Gastrocnemius medialis (tissue), 4 donors: ENCODE measurements around the gene BPHL.
"Not testable (repeated sequence)": the region's sequence is repeated elsewhere in the genome, so short reads cannot be mapped to it uniquely, and the experiment has no call there.

Experiments
- POLR2A ChIP-seq, 2 donors: fragments of 450-650 bp; IDR thresholded peaks; one replicate each; pipeline ENCODE4 v1.6.1; 2017; ENCODE audit warnings: antibody characterized with exemption in 2 of 2, mild to moderate bottlenecking in 2 of 2, moderate library complexity in 2 of 2
- TF ChIP-seq, protein P1 (sequence below), 5 experiments: fragments of 450-650 bp in 3 of 5; fragments of 200-600 bp in 2 of 5; sonication (generic) in 2 of 5; IDR thresholded peaks in 4 of 5; conservative IDR thresholded peaks in 1 of 5; 1 replicate in 4 of 5; 2 replicates in 1 of 5; pipeline ENCODE4 v1.5.1; 2016 to 2019; ENCODE audit warnings: antibody characterized with exemption in 5 of 5, mild to moderate bottlenecking in 3 of 5, moderate library complexity in 3 of 5

DNA sequence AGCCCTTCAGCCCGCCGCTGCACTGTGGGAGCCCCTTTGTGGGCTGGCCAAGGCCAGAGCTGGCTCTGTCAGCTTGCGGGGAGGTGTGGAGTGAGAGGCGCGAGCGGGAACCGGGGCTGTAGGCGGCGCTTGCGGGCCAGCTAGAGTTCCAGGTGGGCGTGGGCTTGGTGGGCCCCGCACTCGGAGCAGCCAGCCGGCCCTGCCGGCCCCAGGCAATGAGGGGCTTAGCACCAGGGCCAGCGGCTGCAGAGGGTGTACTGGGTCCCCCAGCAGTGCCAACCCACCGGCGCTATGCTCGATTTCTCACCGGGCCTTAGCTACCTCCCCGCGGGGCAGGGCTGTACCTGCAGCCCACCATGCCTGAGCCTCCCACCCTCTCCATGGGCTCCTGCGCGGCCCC is 52.2 kb downstream of the BPHL start:
- not testable (repeated sequence) for TF ChIP-seq POLR2A (IDR thresholded peaks at IDR 0.05)
- TF ChIP-seq, protein P1, sequence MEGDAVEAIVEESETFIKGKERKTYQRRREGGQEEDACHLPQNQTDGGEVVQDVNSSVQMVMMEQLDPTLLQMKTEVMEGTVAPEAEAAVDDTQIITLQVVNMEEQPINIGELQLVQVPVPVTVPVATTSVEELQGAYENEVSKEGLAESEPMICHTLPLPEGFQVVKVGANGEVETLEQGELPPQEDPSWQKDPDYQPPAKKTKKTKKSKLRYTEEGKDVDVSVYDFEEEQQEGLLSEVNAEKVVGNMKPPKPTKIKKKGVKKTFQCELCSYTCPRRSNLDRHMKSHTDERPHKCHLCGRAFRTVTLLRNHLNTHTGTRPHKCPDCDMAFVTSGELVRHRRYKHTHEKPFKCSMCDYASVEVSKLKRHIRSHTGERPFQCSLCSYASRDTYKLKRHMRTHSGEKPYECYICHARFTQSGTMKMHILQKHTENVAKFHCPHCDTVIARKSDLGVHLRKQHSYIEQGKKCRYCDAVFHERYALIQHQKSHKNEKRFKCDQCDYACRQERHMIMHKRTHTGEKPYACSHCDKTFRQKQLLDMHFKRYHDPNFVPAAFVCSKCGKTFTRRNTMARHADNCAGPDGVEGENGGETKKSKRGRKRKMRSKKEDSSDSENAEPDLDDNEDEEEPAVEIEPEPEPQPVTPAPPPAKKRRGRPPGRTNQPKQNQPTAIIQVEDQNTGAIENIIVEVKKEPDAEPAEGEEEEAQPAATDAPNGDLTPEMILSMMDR (IDR thresholded peaks at IDR 0.05 in 4 of 5, conservative IDR thresholded peaks at IDR 0.05 in 1 of 5) = not testable (repeated sequence)
